ENCODE data around the gene CENPT. TPM values are rescaled to one million over a fixed set of nuclear protein-coding genes. Genes with fewer than 3 reads are reported as not detected.
A peak's percentile ranks its signal among the peaks of the same experiment; 100 is the strongest.
"Not testable (repeated sequence)": the region's sequence is repeated elsewhere in the genome, so short reads cannot be mapped to it uniquely, and the experiment has no call there.

Gene CENPT
- total RNA-seq, 1 donor from 2014 or later = 36.2 TPM

DNA sequence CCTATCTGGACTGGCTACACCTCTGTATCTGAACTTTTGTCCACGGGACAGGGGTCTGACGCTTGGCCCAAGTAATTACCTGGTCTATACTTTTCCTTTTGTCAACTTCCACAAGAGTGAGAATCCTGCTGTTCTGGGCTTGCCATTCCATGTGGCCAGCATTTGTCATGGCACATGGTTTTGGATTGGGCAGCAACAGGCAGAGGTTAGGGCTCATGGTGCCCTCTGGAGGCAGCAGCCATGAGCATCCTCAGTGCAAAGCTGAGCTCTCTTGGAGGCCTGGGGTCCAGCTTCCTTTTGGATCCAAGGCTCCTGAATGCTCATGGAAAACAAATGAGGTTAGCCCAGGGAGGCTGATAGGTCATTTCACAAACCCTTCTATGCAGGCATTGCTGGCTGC is 17.8 kb upstream of the CENPT start:
- peak; percentile 61 for DNase-seq (ENCODE audit: low spot score)
- Histone ChIP-seq H3K9me3 (ENCODE audit: low read depth) (no peaks in the 10 kb centered on the region), H3K4me2 (no peak overlapping the region), H3K9ac (no peak overlapping the region), H3F3A (ENCODE audit: low read depth) (peaks cover 16% of the 10 kb centered on the region), H3K27ac (no peak overlapping the region), H2AFZ (replicated peaks) (no peak overlapping the region), H3K4me1 (peaks cover 8% of the 10 kb centered on the region), H3K79me2 (ENCODE audit: low read depth) (peaks cover 73% of the 10 kb centered on the region), H3K36me3 (no peaks in the 10 kb centered on the region), H4K20me1 (ENCODE audit: low read depth) (peaks cover 56% of the 10 kb centered on the region), H3K27me3 (no peaks in the 10 kb centered on the region), H3K4me3 (no peak overlapping the region)
- H3K9me3 Mint-ChIP-seq = no peaks in the 10 kb centered on the region
- H3K4me1 Mint-ChIP-seq = peaks cover 13% of the 10 kb centered on the region
- H3K36me3 Mint-ChIP-seq = peaks cover 22% of the 10 kb centered on the region
- H3K27ac Mint-ChIP-seq = no peak overlapping the region
- no peak overlapping the region for H3K4me3 Mint-ChIP-seq
- TF ChIP-seq EZH2 (IDR thresholded peaks at IDR 0.05) (no peak), EZH2phosphoT487 (IDR thresholded peaks at IDR 0.05) (no peak)
- TF ChIP-seq, protein P1, sequence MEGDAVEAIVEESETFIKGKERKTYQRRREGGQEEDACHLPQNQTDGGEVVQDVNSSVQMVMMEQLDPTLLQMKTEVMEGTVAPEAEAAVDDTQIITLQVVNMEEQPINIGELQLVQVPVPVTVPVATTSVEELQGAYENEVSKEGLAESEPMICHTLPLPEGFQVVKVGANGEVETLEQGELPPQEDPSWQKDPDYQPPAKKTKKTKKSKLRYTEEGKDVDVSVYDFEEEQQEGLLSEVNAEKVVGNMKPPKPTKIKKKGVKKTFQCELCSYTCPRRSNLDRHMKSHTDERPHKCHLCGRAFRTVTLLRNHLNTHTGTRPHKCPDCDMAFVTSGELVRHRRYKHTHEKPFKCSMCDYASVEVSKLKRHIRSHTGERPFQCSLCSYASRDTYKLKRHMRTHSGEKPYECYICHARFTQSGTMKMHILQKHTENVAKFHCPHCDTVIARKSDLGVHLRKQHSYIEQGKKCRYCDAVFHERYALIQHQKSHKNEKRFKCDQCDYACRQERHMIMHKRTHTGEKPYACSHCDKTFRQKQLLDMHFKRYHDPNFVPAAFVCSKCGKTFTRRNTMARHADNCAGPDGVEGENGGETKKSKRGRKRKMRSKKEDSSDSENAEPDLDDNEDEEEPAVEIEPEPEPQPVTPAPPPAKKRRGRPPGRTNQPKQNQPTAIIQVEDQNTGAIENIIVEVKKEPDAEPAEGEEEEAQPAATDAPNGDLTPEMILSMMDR (IDR thresholded peaks at IDR 0.05) = peak; percentile 50
- peaks cover 7% of the 10 kb centered on the region for H3K27me3 Mint-ChIP-seq (ENCODE audit: insufficient read depth, low read depth)

DNA sequence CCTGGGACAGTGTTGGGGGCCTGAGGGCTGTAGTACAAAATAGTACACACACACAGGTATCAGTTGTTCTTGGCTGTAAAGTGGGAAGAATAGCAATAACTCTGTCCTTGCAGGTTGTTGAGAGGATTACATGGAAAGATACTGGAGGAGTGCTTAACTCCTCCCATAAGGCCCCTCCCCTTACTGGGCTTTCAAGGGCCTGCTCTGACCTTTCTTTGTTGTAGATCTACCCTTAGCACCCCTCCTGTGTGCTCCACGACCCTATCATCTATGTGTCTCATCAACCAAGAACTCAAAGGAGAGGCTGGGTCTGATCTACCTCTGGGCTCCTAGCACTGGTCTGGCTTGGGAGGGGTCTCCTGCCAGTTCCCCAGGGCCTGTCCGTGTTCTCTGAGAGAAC is 17.1 kb upstream of the CENPT start:
- Histone ChIP-seq H3K4me2 (peak overlapping the region; percentile 3), H3K9ac (no peak overlapping the region), H3F3A (ENCODE audit: low read depth) (peaks cover 9% of the 10 kb centered on the region), H3K36me3 (no peaks in the 10 kb centered on the region), H3K4me3 (no peak overlapping the region), H2AFZ (replicated peaks) (no peak overlapping the region), H3K9me3 (ENCODE audit: low read depth) (no peaks in the 10 kb centered on the region), H4K20me1 (ENCODE audit: low read depth) (peaks cover 64% of the 10 kb centered on the region), H3K27ac (no peak overlapping the region), H3K27me3 (no peaks in the 10 kb centered on the region), H3K4me1 (peaks cover 8% of the 10 kb centered on the region), H3K79me2 (ENCODE audit: low read depth) (peaks cover 80% of the 10 kb centered on the region)
- peak; percentile 16 for DNase-seq (ENCODE audit: low spot score)
- H3K36me3 Mint-ChIP-seq = peaks cover 22% of the 10 kb centered on the region
- H3K4me1 Mint-ChIP-seq = peaks cover 13% of the 10 kb centered on the region
- H3K27ac Mint-ChIP-seq = no peak overlapping the region
- H3K4me3 Mint-ChIP-seq = no peak overlapping the region
- no peak for TF ChIP-seq EZH2 (IDR thresholded peaks at IDR 0.05)
- TF ChIP-seq EZH2phosphoT487 (IDR thresholded peaks at IDR 0.05) = no peak
- TF ChIP-seq, protein P1 (IDR thresholded peaks at IDR 0.05) = no peak
- H3K9me3 Mint-ChIP-seq = no peaks in the 10 kb centered on the region
- H3K27me3 Mint-ChIP-seq (ENCODE audit: insufficient read depth, low read depth) = peaks cover 7% of the 10 kb centered on the region

DNA sequence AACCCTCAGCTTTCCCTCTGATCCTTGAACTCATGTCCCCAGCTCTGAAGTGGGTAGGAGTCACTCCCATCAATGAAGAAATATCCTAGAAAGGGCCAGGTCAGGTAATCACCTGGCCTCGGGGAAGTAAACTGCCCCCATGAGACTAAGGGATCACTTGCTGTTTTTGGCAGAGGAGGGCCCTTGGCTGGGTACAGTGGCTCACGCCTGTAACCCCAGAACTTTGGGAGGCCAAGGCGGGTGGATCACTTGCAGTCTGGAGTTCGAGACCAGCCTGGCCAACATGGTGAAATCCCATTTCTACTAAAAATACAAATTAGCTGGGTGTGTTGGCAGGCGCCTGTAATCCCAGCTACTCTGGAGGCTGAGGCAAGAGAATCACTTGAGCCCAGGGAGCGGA is 16.6 kb upstream of the CENPT start:
- H3K27ac Mint-ChIP-seq; H3K9ac ChIP-seq; H3K9me3 Mint-ChIP-seq; H3K27ac ChIP-seq; DNase-seq (ENCODE audit: low spot score); H3K4me3 Mint-ChIP-seq; H3K27me3 Mint-ChIP-seq (ENCODE audit: insufficient read depth, low read depth); H3F3A ChIP-seq (ENCODE audit: low read depth); H3K9me3 ChIP-seq (ENCODE audit: low read depth); H2AFZ ChIP-seq (replicated peaks); H3K36me3 ChIP-seq; H3K4me3 ChIP-seq; H3K27me3 ChIP-seq; H3K4me2 ChIP-seq; H3K4me1 ChIP-seq: not testable (repeated sequence)
- Histone ChIP-seq H3K79me2 (ENCODE audit: low read depth) (peaks cover 85% of the 10 kb centered on the region), H4K20me1 (ENCODE audit: low read depth) (peaks cover 69% of the 10 kb centered on the region)
- peaks cover 22% of the 10 kb centered on the region for H3K36me3 Mint-ChIP-seq
- peaks cover 13% of the 10 kb centered on the region for H3K4me1 Mint-ChIP-seq

DNA sequence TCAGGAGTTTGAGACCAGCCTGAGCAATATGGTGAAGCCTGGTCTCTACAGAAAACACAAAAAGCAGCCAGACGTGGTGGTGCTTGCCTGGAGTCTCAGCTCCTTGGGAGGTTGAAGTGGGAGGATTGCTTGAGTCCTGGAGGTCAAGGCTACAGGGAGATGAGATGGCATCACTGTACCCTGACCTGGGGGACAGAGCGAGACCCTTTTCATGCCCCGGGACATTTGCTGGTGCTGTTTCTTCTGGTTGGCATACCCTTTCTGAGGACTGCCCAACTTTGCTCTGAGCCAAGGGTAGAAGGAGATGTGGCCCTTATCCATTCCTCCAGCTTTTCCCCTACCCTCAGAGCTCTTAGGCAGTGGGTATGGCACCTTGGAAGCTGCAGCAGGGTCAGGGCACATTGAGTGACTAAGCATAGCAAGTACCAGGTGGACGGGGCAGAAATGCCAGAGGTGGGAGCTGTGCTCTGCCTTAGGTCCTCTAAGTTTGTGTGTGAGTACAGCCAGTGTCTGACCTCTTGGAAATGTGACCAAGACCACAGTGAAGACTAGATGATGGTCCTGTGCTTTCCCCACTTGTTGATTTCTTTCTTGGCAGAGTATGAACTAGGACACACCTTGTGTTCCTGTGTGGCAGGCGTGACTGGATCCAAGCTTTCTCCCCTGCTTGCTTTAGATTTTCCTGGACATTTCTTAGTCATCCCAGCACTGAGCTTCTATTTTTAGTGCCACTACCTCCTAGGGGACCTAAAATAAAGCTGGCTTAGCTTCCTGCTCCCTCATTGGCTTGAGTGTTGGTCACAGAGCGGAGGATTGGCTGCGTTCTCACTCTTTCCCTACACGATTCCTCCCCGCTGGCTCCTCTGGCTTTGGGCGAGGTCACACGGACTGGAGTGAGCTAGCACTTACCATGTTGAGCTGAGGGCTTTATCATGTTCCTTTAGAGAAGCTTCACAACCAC is 15.4 kb upstream of the CENPT start:
- Histone ChIP-seq H3F3A (ENCODE audit: low read depth) (peaks cover 8% of the 10 kb centered on the region), H3K9me3 (ENCODE audit: low read depth) (no peaks in the 10 kb centered on the region), H3K4me1 (peaks cover 8% of the 10 kb centered on the region), H3K27ac (no peak overlapping the region), H2AFZ (replicated peaks) (no peak overlapping the region), H3K36me3 (no peaks in the 10 kb centered on the region), H3K79me2 (ENCODE audit: low read depth) (peaks cover 97% of the 10 kb centered on the region), H3K27me3 (no peaks in the 10 kb centered on the region), H3K9ac (no peak overlapping the region), H3K4me2 (no peak overlapping the region), H4K20me1 (ENCODE audit: low read depth) (peaks cover 80% of the 10 kb centered on the region), H3K4me3 (no peak overlapping the region)
- H3K4me3 Mint-ChIP-seq = peak overlapping the region; percentile 19
- peaks cover 23% of the 10 kb centered on the region for H3K36me3 Mint-ChIP-seq
- DNase-seq (ENCODE audit: low spot score) = no peak
- H3K4me1 Mint-ChIP-seq = peaks cover 13% of the 10 kb centered on the region
- peak overlapping the region; percentile 50 for H3K27ac Mint-ChIP-seq
- H3K27me3 Mint-ChIP-seq (ENCODE audit: insufficient read depth, low read depth) = peaks cover 7% of the 10 kb centered on the region
- no peaks in the 10 kb centered on the region for H3K9me3 Mint-ChIP-seq
- no peak for TF ChIP-seq EZH2phosphoT487 (IDR thresholded peaks at IDR 0.05)
- no peak for TF ChIP-seq EZH2 (IDR thresholded peaks at IDR 0.05)
- TF ChIP-seq, protein P1 (IDR thresholded peaks at IDR 0.05) = no peak

Data from neural progenitor cell (in vitro differentiated cells).